T-helper 1 cell (primary cell): ENCODE measurements around the gene TNIP1.

Experiments
- DNase-seq, 5 donors: peaks; one replicate each; pipeline ENCODE4 v3.0.0-alpha.2; 2012 to 2020
- total RNA-seq, 4 donors: gene quantifications; one replicate each; lab custom pipeline; 2026; lab: John Stamatoyannopoulos, UW

The TNIP1 gene
- 145 to 204 (median 185) reads per million in 4 donors for total RNA-seq

GRCh38 chr5:151080613-151081430 lies at the start of gene TNIP1:
TSS of gene TNIP1 (minus strand) at chr5:151081034. CDS start at chr5:151065095, 15,939 bp downstream.
- DNase-seq, result peak; percentile 86 to 93 (median 89)

GRCh38 chr5:151130235-151130921 lies 49.5 kb upstream of the TNIP1 start:
- no peak for DNase-seq

GRCh38 chr5:151128817-151129216 lies 48.0 kb upstream of the TNIP1 start:
- DNase-seq, result no peak

- DNase-seq, result no peak
These were observed 47.1 kb upstream of the TNIP1 start for GRCh38 chr5:151127926-151128325.

- peak; percentile 34 to 66 (median 59) for DNase-seq
These were observed 45.4 kb upstream of the TNIP1 start for GRCh38 chr5:151126199-151126645.

- peak in 1 of 5 donors; percentile 35 for DNase-seq
These were observed 44.6 kb upstream of the TNIP1 start for GRCh38 chr5:151125421-151125820.

- no peak for DNase-seq
These were observed 43.3 kb upstream of the TNIP1 start for GRCh38 chr5:151123897-151124751.

- no peak for DNase-seq
These were observed 42.0 kb upstream of the TNIP1 start for GRCh38 chr5:151122828-151123227.

GRCh38 chr5:151121665-151122064 lies 40.8 kb upstream of the TNIP1 start:
- DNase-seq, result no peak

GRCh38 chr5:151121095-151121494 lies 40.3 kb upstream of the TNIP1 start:
- DNase-seq, result no peak

GRCh38 chr5:151118913-151119575 lies 38.2 kb upstream of the TNIP1 start:
- DNase-seq, result no peak

GRCh38 chr5:151115272-151115905 lies 34.6 kb upstream of the TNIP1 start:
- peak; percentile 34 to 65 (median 52) for DNase-seq

- no peak for DNase-seq
These were observed 32.8 kb upstream of the TNIP1 start for GRCh38 chr5:151113651-151114050.

GRCh38 chr5:151110992-151111391 lies 30.2 kb upstream of the TNIP1 start:
- no peak for DNase-seq

GRCh38 chr5:151110122-151110681 lies 29.4 kb upstream of the TNIP1 start:
- no peak for DNase-seq

- no peak for DNase-seq
These were observed 27.7 kb upstream of the TNIP1 start for GRCh38 chr5:151108566-151108965.

- no peak for DNase-seq
These were observed 27.1 kb upstream of the TNIP1 start for GRCh38 chr5:151107738-151108520.

GRCh38 chr5:151107084-151107483 lies 26.2 kb upstream of the TNIP1 start:
- no peak for DNase-seq

GRCh38 chr5:151106509-151106908 lies 25.7 kb upstream of the TNIP1 start:
- no peak for DNase-seq

GRCh38 chr5:151106043-151106442 lies 25.2 kb upstream of the TNIP1 start:
- DNase-seq, result no peak

- DNase-seq, result no peak
These were observed 24.7 kb upstream of the TNIP1 start for GRCh38 chr5:151105561-151105960.
